Right lobe of liver (tissue), 6 donors: ENCODE measurements around the gene HLF. TPM values are rescaled to one million over a fixed set of nuclear protein-coding genes. Genes with fewer than 3 reads are reported as not detected.
A peak's percentile ranks its signal among the peaks of the same experiment; 100 is the strongest.

Experiments
- ATAC-seq, 4 donors: fragments of 200-7000 bp; cut with Tn5 transposase; one replicate each; pipeline ENCODE4 v1.9.1; 2020; ENCODE audit warnings: mild to moderate bottlenecking in 4 of 4, moderate library complexity in 4 of 4
- DNase-seq, 3 donors: peaks; one replicate each; pipeline ENCODE4 v3.0.0-alpha.2; 2020
- H3K27ac ChIP-seq, 3 donors: fragments of 200-600 bp; one replicate each; pipeline ENCODE4 v1.8.0; 2022
- H3K27me3 ChIP-seq, 2 donors: fragments of 200-600 bp; one replicate each; pipeline ENCODE4 v1.8.0; 2022
- H3K36me3 ChIP-seq, 4 donors: fragments of 200-600 bp; sonication (generic) in 1 of 4; one replicate each; pipeline versions ENCODE4 v1.5.1 to v1.8.0; 2017 to 2022; ENCODE audit warnings: control low read depth in 1 of 4
- H3K4me1 ChIP-seq, 4 donors: fragments of 200-600 bp; sonication (generic) in 1 of 4; one replicate each; pipeline versions ENCODE4 v1.5.1 to v1.8.0; 2017 to 2022; ENCODE audit warnings: control low read depth in 1 of 4
- H3K4me3 ChIP-seq, 3 donors: fragments of 200-600 bp; one replicate each; pipeline ENCODE4 v1.8.0; 2022
- H3K9me3 ChIP-seq, 4 donors: fragments of 200-600 bp; sonication (generic) in 1 of 4; one replicate each; pipeline versions ENCODE4 v1.5.1 to v1.8.0; 2017 to 2022; ENCODE audit warnings: control low read depth in 1 of 4
- CTCF ChIP-seq, 4 donors: fragments of 200-600 bp in 3 of 4; fragments of 450-650 bp in 1 of 4; IDR thresholded peaks; one replicate each; pipeline versions ENCODE4 v1.5.1 to v1.8.0; 2016 to 2022; ENCODE audit warnings: antibody characterized with exemption in 4 of 4, mild to moderate bottlenecking in 2 of 4
- POLR2A ChIP-seq: fragments of 450-650 bp; IDR thresholded peaks from one replicate; pipeline ENCODE4 v1.6.1; 2017; ENCODE audit warnings: antibody characterized with exemption, mild to moderate bottlenecking
- WGBS: methylation state at CpG from one replicate; pipeline ENCODE4 v1.1.6; 2018; ENCODE audit warnings: low coverage, low lambda C conversion rate; ENCODE audit not compliant: insufficient coverage; ENCODE audit errors: missing lambda C conversion rate; 5-methylcytosine and 5-hydroxymethylcytosine counted together
- intact Hi-C, 2 donors: fragments of 100-400 bp; cut with DNase I; formaldehyde crosslinking; loops; one replicate each; pipeline versions ENCODE4 v1.11.2 to v1.14.1; 2022
- total RNA-seq, 6 experiments: library from RNA; depleted of rRNA in 2 of 6; stranded (reverse); fragments of >200 nt in 2 of 6; fragmentation: NEBNext Ultra II Directional in 3 of 6; extraction: Animal tissue kit (Norgen Biotek cat#: 25700) in 3 of 6; gene quantifications; one replicate each; pipeline versions ENCODE4 v1.1.0 to v1.2.4, GENCODE V29; 2016 to 2023
- donor health status: DM: no; HTN: yes; CAD: no.
- donor health status: DM: no; HTN: no; CAD: no.
- donor health status: DM: no; HTN: no; CAD: no.
- donor health status: DM: no; HTN: yes; CAD: no.
- donor health status: DM: no; HTN: yes; CAD: no.

The HLF gene
- total RNA-seq, 6 experiments from 2014 or later = 16.4 to 96.9 (median 42.6) TPM

GRCh38 chr17:55305321-55306087 is 40.7 kb downstream of the HLF start:
- intact Hi-C loops = no loop called here
- Histone ChIP-seq H3K4me1 (peaks cover 0 to 64% (median 22%) of the 10 kb centered on the region in 4 donors), H3K27ac (peak overlapping the region in 2 of 3 donors; percentile 9 to 86), H3K27me3 (no peaks in the 10 kb centered on the region), H3K9me3 (no peaks in the 10 kb centered on the region), H3K36me3 (no peaks in the 10 kb centered on the region), H3K4me3 (no peak overlapping the region)
- DNase-seq (no peak), ATAC-seq (no peak)
- WGBS = 68% methylated on average over 6 of the region's 6 CpGs
- TF ChIP-seq POLR2A = no peak
- no peak for TF ChIP-seq CTCF (IDR thresholded peaks at IDR 0.05)

- ATAC-seq = no peak
- Histone ChIP-seq H3K9me3 (no peaks in the 10 kb centered on the region), H3K4me3 (no peak overlapping the region), H3K27me3 (no peaks in the 10 kb centered on the region), H3K27ac (no peak overlapping the region), H3K4me1 (peaks cover 0 to 40% (median 14%) of the 10 kb centered on the region in 4 donors), H3K36me3 (no peaks in the 10 kb centered on the region)
- no peak for TF ChIP-seq CTCF (IDR thresholded peaks at IDR 0.05)
- no peak for TF ChIP-seq POLR2A
- intact Hi-C loops = no loop called here
- WGBS = 72% methylated on average over 5 of the region's 7 CpGs
- no peak for DNase-seq
Measured at GRCh38 chr17:55307879-55308278, 43.1 kb downstream of the HLF start.

GRCh38 chr17:55308613-55309391 is 44.0 kb downstream of the HLF start:
- 66% methylated on average over 8 of the region's 9 CpGs for WGBS
- Histone ChIP-seq H3K36me3 (peaks cover 0 to 3% (median under 1%) of the 10 kb centered on the region in 4 donors), H3K9me3 (no peaks in the 10 kb centered on the region), H3K27me3 (no peaks in the 10 kb centered on the region), H3K27ac (no peak overlapping the region), H3K4me1 (peaks cover 0 to 31% (median 13%) of the 10 kb centered on the region in 4 donors), H3K4me3 (no peak overlapping the region)
- intact Hi-C loops = no loop called here
- no peak for DNase-seq
- no peak for ATAC-seq
- TF ChIP-seq CTCF (IDR thresholded peaks at IDR 0.05) (no peak), POLR2A (no peak)

- Histone ChIP-seq H3K27ac (no peak overlapping the region), H3K4me3 (no peak overlapping the region), H3K9me3 (no peaks in the 10 kb centered on the region), H3K36me3 (peaks cover 0 to 34% (median 13%) of the 10 kb centered on the region in 4 donors), H3K4me1 (peaks cover 0 to 4% (median 0%) of the 10 kb centered on the region in 4 donors), H3K27me3 (no peaks in the 10 kb centered on the region)
- DNase-seq = no peak
- WGBS = 82% methylated on average over 7 of the region's 7 CpGs
- no peak for ATAC-seq
- no peak for TF ChIP-seq CTCF (IDR thresholded peaks at IDR 0.05)
- TF ChIP-seq POLR2A = no peak
- intact Hi-C loops = no loop called here
Measured at GRCh38 chr17:55311767-55312375, 47.1 kb downstream of the HLF start.
